Fibroblast of the aortic adventitia (primary cell): ENCODE data around the gene AMDHD2. TPM values are rescaled to one million over a fixed set of nuclear protein-coding genes. Genes with fewer than 3 reads are reported as not detected.
"Not testable (repeated sequence)": the region's sequence is repeated elsewhere in the genome, so short reads cannot be mapped to it uniquely, and the experiment has no call there.

ENCODE experiments used
- DNase-seq: peaks from one replicate; pipeline ENCODE4 v3.0.0-alpha.2; 2010; ENCODE audit warnings: low read depth
- H3K4me3 ChIP-seq: 2 replicates; pipeline ENCODE4 v1.5.1; 2011; ENCODE audit warnings: low read depth, mild to moderate bottlenecking, control low read depth, low read length, moderate library complexity
- CTCF ChIP-seq: IDR thresholded peaks from 2 replicates; pipeline ENCODE4 v1.5.1; 2011; ENCODE audit warnings: mild to moderate bottlenecking, low read length, control low read depth, inconsistent platforms; ENCODE audit not compliant: insufficient read depth
- total RNA-seq: library from RNA; depleted of rRNA; stranded (reverse); fragments of >200 nt; gene quantifications from 2 replicates; pipeline ENCODE4 v1.2.3, GENCODE V29; 2012; ENCODE audit warnings: low replicate concordance

Gene AMDHD2
- total RNA-seq, 1 donor = 59.9 TPM

- TF ChIP-seq CTCF = no peak
- no peak for DNase-seq
- no peak overlapping the region for H3K4me3 ChIP-seq
Observed at GRCh38 chr16:2477327-2477726, 42.8 kb upstream of the AMDHD2 start.

DNA sequence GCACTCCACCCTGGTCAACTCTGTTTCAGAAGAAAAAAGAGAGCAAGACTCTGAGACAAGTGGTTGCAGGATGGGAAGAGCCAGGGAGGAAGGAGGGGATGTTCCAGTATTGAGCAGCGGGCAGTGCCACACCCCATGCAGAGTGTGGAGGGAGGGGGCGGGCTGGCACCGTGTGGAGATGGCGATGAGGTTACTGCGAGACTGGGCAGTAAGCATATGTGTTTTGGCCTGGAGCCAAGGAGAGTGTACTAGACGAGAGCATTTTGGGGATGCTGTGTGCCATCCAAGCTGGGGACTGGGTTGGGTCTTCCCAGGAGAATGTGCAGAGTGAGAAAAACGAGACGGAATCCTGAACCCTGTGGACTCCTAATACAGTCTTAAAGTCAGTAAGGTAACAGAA lies 41.9 kb upstream of the AMDHD2 start:
- DNase-seq = no peak
- no peak for TF ChIP-seq CTCF
- H3K4me3 ChIP-seq = no peak overlapping the region

GRCh38 chr16:2479996-2480395 lies 40.2 kb upstream of the AMDHD2 start:
- DNase-seq, H3K4me3 ChIP-seq: not testable (repeated sequence)

DNA sequence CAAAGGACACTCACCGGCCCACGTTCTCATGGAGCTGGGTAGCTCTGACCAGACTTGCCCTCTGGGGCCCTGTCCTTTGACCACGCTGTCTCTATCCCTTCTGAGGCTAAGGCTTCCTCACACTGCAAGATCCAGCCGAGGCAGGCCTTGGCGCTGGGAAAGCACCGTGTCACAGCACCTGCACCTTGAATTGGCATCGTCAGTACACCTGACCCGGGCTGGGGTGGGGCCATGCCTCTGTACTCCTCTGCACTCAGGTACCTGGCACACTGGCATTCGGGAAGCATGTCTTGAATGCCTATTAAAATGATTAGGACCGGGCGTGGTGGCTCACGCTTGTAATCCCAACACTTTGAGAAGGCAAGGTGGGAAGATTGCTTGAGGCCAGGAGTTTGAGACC lies 39.2 kb upstream of the AMDHD2 start:
- DNase-seq = no peak
- H3K4me3 ChIP-seq = no peak overlapping the region
- no peak for TF ChIP-seq CTCF

- H3K4me3 ChIP-seq = no peak overlapping the region
- TF ChIP-seq CTCF = no peak
- no peak for DNase-seq
Observed at GRCh38 chr16:2481676-2482075, 38.5 kb upstream of the AMDHD2 start.

GRCh38 chr16:2482249-2482648 lies 37.9 kb upstream of the AMDHD2 start:
- TF ChIP-seq CTCF = no peak
- peak overlapping the region; percentile 56 for H3K4me3 ChIP-seq
- no peak for DNase-seq

- TF ChIP-seq CTCF = no peak
- DNase-seq = peak; percentile 64
- H3K4me3 ChIP-seq = peak overlapping the region; percentile 56
Observed at GRCh38 chr16:2482708-2483534, 37.2 kb upstream of the AMDHD2 start.
